ENCODE data around the gene PDE3B.
"Not testable (repeated sequence)": the region's sequence is repeated elsewhere in the genome, so short reads cannot be mapped to it uniquely, and the experiment has no call there.

Gene PDE3B

DNA sequence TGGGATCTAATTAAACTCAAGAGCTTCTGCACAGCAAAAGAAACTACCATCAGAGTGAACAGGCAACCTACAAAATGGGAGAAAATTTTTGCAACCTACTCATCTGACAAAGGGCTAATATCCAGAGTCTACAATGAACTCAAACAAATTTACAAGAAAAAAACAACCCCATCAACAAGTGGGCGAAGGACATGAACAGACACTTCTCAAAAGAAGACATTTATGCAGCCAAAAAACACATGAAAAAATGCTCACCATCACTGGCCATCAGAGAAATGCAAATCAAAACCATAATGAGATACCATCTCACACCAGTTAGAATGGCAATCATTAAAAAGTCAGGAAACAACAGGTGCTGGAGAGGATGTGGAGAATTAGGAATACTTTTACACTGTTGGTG is 240.1 kb downstream of the PDE3B start:
- DNase-seq (ENCODE audit: low read depth in 2 of 2), result not testable (repeated sequence)

DNA sequence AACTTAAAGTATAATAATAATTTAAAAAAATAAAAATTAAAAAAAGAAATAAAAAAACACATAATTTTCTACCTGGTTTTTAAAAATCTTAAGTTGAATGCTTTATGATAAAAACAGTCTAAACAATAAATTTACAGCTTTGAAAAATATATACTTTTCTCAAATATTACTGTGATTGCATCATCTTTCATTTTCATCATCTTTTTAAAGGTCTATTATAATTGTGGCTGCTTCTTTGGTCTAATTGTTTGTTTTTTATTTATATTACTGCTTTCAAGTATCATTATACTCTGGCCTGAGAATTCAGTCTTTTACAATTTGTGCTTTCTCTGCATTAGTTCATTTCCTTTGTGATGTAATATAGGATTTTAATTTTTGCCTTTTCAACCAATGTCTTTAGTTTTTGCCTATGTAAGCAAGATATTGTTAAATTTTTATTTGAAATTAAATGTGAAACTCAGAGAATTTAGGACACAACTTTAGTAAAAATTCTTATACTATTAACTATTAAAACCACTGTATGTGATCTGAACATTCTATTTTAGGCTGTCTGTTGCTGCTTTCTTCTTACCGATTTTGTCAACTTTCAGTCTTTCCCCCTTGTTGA is 241.2 kb downstream of the PDE3B start:
- DNase-seq (ENCODE audit: low read depth in 2 of 2), result no peak

DNA sequence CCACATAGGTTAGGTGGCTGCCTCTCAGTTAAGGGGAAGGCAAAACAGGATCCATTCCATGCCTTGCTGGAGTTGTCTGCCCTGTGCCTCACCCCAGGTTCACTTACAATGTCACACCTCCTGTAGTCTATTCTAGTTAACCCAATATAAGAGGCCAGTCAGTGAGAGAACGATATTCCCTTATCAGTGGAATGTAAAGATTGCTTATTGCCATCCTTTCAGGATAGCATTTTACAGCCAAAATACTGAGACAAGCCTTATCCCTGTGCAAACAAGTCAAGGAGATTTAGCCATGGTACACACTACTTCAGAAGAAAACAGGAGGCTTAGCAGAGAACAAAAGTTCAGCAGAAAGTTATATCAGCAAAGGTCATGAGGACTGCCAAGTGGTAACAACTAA is 242.9 kb downstream of the PDE3B start:
- DNase-seq (ENCODE audit: low read depth in 2 of 2), result no peak

DNA sequence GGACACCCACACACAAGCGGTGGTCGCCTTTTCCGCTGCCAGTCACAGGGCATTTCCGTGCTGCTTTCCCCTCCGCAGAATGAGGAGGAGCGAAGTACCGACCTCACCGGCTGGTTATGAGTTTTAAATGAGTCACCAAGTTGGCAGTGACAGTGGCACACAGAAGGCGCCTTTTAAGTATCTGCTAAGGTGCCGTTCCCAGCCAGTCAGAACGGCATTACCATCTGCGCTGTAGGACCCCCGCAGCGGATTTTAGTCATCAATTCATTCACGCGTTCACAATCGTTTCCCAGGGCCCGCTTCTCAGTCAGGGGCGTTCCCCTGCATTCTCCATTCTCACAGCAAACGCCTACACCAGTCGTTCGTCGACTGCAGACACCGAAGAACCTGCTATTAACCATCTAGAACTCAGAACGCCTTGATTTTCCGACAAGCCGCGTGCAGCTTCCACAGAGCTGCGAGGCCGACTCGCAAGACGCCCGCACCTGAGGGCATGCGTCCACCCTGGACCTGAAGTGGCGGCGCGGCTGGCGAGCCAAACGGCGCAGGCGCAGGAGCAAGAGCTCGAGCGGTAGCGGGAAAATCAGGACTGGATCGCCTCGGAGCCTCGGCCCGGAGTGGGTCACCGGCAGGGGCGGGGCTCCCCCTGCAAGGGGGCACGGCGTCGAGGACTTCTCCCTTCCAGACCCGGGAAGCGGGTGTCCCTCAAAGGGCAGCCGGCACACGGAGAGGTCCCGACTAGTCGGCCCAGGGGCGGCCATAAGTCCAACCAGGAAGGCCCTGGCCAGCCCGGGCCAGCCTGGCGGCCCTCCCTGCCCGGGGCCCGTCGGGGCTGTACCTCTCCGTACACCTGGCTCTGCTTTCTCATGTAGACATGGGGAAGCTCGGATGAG is 247.8 kb downstream of the PDE3B start:
- peak; percentile 70 to 72 for DNase-seq (ENCODE audit: low read depth in 2 of 2)

DNA sequence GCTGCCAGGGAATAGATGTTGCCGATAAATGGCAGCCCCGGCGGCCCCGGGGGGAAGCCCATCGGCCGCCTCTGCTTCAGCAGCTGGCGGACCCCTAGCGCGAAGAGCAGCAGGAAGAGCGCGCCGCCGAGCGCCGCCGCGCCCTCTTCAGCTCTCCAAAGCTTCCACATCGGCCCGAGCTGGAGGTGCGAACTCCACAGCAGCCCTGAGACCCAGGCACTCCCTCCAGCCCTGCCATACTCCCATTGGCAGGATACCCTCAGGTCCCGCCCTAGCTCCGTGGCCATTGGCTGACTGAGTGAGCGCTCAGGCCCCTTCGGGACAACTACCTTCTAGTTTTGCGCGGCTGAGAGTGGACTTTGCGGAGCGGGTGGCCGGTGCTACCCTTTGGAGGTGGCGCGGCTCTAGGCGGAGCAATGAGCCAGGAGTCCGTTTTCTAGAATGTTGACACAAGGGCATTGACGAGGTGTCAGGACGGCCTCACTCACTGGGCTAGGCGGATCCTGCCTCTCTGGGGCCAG is 248.5 kb downstream of the PDE3B start, which contains the start of gene CYP2R1:
Gene CYP2R1 (minus strand): TSS at position 196 of the 521 bp plus-strand sequence. CDS start 26 bp downstream, at position 170.
- peak; percentile 75 to 82 for DNase-seq (ENCODE audit: low read depth in 2 of 2)

DNA sequence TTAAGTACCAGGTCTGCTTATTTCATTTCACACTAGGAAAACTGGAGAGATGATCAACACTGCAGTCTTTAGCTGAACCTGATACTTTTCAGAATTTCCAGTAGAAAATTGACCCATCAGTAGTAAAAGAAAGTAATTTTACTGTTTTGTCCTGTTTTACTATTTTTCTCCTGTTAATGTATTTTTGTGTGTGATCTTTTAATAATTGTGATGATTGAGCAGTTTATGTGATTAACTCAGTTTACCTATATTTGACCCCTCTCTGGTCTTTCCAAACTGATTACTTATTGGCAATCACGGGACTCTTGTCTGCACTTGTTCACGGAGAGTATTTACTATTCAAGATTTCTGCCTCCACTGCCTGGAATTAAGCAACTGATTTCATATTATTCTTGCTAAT is 249.0 kb downstream of the PDE3B start:
- DNase-seq (ENCODE audit: low read depth in 2 of 2), result no peak

DNA sequence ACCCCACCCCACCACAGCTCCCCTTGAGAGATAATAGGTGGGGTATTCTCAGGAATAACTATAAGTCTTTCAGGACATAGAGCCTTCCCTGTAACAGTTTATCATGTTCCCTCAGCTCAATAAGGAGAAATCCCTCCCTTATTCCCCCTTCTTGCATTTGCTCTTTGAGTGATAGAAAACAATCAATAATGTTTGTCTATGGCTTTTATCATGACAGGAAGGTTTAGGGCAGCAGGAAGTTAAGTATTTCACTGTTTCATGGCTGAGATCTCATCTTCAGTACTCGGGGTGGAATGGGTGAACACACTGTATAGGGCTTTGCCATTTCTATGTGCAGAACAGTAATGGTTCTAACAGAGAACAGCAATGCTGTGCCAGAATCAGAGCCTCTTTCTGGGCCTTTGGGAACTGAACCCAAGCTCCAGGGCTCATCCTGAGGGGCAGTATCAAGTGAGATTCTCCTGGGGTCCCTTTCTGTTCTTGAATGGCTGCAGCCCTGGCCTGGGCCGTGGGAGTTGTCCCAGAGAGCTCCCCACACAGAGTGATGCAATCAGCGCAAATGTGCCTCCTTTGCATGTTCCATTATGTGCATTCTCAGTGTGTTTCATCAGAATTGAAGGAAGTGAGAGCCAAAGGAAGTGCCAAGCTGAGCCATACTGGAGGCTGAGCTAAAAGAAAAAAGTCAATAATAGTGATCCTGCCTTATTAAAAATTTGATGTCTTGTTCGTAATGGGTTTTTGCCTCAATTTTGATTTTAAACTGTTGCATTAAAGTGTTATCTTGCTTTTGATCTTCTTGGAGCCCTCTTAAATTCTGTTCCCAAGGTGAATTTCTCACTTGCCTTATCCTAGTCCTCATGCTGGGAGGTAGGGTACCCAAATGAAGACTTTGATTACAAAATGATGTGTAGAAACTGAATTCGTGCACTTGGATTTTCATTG is 251.3 kb downstream of the PDE3B start:
- no peak for DNase-seq (ENCODE audit: low read depth in 2 of 2)

DNA sequence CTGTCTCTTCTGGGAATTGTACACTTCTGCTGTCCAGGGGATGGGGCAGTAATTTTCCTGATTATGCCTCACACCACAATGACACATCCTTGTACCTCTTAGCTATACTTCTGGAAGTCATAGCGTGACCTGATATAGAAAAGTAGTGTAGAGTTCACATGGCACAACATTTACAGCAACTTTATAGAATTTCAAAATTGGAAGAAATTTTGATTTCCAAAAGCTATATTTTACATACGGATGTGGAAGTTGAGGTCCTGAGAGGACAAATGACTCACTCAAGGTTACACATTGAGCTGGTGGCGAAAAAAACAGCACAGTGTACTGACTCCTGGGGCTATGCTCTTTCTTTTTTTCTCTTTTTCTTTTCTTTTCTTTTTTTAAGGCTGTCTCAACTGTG is 254.8 kb downstream of the PDE3B start:
- no peak for DNase-seq (ENCODE audit: low read depth in 2 of 2)

DNA sequence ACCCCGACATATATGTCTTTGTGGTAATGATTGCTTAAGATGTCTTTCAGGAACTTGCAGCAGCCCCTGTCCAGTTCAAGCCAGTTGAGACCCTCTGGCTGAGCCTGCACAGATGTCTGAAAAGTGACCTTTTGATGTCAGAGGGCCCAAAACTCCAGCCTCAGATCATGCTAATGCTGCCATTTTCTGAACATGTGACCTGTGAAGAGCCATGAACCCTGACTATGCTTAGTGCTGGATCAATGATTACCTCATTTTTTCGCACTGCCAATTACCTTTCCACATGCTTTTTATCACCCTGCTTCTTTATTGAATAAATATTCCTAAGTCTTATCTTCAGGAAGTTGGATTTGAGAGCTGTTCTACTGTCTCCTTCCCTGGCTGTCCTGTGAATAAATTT is 255.3 kb downstream of the PDE3B start:
- DNase-seq (ENCODE audit: low read depth in 2 of 2), result no peak

DNA sequence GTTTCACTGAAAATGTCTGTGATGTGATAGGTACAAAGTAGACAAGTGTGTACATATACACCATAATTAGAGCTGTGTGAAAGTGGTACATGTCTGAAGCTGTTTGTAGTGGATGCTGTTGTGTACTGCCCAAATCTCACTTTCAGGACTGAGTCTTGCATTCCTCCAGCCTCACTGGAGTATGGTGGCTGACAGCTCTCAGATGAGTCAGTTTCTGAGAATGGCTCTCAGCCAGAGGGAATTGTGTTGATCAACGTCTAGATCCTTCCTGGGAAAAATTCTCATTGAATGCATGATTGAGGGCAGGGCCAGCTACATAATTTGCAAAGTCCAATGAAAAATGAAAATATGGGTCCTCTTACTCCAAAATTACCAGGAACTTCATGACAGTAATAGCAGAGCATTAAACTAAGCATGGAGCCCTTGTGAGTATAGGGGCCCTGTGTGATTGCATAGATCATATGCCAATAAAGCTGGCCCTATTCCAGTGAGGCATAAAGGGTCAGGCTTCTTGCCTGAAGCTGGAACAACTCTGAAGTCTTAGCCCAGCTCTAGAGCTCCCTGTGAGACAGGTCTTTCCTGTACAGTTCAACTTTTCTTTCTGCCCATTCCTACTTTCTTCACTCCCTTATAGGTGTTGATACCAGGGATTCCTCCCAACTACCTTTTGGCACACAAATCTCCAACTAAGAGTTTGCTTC is 259.2 kb downstream of the PDE3B start:
- no peak for DNase-seq (ENCODE audit: low read depth in 2 of 2)

DNA sequence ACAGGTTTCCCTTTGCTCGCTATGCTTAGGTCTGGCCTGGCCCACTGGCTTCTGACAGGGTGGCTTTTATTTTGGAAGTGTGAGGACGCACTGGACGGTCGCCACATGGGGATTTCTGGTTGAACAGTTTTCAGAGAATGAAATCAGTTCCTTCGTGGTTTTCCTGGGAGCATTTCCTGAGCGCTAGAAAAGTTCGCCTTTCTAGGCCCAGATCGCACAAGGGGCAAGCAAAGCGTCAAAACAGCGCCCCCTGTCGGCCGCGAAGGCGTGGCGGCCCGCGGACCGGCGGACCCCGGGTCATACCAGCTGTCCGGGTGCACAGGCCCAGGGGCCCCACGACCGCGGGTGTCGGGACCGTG is 261.1 kb downstream of the PDE3B start:
- peak; percentile 79 to 86 for DNase-seq (ENCODE audit: low read depth in 2 of 2)

DNA sequence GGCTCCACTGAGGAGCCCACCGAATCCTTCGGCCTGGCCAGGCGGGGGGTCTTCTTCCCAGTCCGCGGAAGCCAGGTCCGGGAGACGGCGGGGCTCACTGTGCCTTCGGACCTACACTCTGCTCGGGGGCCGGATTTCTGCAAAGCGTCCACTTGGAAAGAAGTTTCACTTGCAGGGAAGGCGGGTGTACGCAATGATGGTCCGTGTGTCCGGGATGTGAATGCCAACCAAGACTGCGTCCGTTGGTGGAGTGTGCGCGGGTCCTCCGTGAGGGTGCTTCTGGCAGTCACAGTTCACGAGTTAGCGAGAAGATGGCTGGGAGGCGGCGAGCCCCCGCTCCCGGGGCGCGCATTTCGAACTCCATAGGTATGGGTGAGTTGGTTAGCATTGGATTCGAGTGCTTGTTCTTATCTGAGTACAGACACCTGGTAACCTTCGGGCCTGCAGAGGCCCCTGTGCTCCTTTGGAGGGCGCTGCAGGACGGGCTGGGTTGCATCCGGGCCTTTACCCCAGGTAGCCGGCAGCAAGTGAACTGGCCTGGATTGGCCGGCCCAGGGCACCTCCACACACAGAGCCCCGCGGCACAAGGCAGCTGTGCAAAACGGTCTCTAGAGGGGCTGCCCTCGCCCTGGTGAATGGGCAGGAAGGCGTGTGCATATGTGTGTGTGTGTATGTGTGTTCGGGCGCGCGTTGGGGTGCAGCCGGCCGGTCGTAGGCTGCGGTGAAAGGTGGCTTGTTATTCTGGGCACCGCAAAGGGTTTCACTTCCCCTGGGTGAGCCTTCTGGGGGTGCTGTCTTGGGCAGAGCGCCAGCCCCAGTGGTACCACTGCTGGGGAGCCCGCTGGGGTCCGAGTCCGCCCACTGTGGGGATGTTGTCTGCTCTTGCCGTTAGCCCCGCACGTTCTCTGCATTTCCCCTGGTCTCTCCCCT is 261.8 kb downstream of the PDE3B start:
- peak; percentile 44 to 50 for DNase-seq (ENCODE audit: low read depth in 2 of 2)

DNA sequence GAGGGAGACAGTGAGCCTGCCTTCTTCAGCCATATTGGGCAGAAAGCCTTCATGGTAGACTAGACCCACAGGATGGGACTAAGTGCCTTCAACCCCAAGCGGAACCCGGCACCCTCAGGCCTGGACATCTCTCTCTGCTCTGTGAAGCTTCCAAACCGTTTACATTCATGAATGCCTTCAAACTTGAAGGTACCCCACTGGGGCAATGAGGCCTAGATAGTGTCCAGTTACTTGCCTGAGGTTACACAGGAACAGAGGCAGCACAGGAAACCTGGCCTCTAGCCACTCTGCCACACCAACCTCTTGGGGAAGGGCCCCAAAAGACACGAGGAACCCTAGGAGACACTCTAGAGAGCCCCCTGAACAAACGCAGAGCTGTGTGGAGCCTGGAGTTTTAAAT is 263.0 kb downstream of the PDE3B start:
- no peak for DNase-seq (ENCODE audit: low read depth in 2 of 2)

DNA sequence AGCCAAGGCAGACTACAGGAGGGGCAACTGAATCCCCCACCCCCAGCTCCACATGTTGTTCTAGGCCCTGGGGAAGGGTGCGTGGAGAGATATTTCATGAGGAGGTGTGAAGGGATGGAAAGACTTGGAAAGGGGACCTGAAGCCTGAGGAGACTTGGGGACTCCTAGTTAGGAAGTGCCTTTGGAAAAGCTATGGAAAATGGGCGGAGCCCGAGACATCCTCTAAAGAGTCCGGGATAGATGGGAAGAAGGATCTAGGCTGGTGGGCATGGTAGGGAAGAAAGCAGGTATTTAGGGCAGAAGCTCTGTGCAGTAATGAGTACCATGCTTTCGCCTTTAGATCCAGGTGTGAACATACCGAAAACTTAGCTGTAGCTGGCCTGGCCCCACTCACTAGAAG is 263.4 kb downstream of the PDE3B start:
- DNase-seq (ENCODE audit: low read depth in 2 of 2), result no peak

DNA sequence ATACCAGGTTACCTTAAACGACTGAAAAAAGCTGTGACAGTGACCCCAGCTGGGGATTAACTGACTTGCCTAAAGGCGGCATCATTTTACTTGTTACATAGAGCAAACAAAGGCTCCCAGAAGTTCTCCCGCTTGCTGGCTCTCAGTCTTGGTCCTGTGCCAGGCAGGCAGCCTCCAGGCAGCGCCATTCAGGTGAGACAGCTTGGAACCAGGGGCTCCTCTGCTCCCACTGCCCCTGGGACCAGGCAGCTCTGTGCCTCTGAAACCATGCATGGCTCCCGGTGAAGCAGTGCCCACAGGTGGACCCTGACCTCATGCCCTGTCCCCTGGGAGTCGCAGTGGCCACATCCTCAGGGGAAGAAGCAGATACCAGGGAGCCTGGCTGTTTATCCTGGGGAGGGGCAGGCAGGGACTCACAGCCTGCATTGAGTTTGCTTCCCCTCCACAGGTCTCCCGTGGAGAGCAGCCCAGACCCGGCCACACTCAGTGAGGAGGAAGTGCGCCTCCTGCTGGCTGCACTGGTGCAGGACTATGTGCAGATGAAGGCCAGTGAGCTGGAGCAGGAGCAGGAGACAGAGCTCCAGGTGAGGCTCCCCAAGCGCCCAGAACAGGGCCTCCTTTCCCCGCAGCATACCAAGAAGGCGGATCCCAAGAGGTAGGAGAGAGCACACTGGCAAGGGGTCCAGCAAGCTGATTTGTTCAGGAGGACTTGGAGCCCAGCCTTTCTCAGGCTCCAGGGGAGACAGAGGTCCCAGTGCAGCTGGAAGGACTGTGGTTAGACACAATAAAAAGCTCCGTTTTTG is 264.0 kb downstream of the PDE3B start:
- DNase-seq (ENCODE audit: low read depth in 2 of 2), result peak; percentile 83 to 86

DNA sequence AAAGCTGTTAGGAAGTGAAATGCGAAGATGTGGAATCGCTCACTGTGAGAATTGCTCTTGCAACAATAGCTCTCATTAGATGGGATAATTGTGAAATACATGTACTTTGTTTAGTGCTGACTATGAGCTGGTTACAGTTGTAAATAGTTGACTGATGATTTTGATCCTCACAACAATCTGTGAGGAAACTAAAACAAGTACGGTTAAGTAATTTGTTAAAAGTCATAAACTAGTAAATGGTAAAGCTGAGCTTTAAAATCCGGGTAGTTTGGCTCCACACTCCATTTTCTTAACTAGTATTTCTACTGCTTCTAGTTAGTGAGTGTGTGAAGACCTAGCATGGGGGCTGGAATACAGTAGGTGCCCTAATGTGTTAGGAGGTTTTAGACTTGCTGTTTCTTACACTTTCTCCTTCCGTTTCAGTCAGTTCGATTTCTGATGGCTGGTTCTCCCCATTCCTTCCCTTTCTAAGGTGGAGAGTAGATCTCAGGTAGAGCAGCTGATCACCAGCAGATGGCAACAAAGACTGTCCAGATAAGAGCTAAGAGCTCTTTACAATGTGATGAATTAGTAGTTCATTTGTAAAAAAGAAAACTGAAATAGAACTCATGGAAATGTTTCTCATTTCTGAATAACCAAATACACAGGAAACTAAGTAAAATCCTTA is 264.7 kb downstream of the PDE3B start:
- DNase-seq (ENCODE audit: low read depth in 2 of 2), result no peak

DNA sequence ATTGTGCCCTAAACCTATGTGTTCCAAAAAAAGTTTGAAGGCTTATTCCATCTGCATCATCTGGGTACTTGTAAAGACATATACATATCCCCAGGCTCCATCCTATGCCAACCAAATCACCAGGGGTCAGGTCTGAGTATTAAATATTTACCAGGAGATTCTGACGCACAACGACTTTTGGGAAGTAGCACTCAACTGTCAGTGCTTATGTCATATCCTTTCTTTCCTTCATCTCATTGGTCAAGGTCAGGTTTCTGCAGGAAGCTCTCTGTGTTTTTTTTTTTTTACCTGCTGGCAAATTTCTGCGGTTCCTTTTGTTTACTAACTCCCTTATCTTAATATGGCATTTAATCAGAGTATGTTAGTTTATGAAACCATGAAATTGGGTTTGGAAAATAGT is 270.9 kb downstream of the PDE3B start:
- no peak for DNase-seq (ENCODE audit: low read depth in 2 of 2)

DNA sequence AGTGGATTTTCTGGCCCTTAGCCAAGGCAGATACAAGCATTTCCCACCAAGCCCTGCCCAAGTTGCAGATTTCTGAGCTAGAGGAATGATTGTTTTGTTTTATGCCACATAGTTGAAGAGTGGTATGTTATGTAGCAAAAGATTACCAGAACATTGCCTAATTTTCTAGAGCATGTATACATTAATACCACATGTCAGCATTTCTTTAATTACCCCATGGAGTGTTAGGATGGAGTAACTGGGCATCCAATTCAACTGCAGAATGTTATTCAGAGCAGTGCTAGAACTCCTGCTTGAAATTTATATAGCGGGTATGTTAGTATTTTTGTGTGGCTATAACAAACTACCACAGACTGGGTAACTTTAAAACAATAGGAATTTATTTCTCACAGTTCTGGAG is 272.8 kb downstream of the PDE3B start:
- no peak for DNase-seq (ENCODE audit: low read depth in 2 of 2)

All from stimulated activated CD4-positive, alpha-beta T cell treated with anti-CD3 and anti-CD28 coated beads, Interleukin-1b, Interleukin-23, amount 100 ng/mL, for 4 hours (primary cell).